SK-N-SH (cell line): ENCODE measurements around the gene IL17RA. TPM values are rescaled to one million over a fixed set of nuclear protein-coding genes. Genes with fewer than 3 reads are reported as not detected.

Experiments
- polyA plus RNA-seq, 3 experiments: library from polyadenylated mRNA; depleted of rRNA; stranded (reverse); fragments of >200 nt; gene quantifications; 2 replicates each; pipeline ENCODE4 v1.2.3, GENCODE V29; 2012

IL17RA gene
- polyA plus RNA-seq, 1 of the 3 experiments (the other 2 are of a cell fraction), result 4.5 TPM

Other genes starting within 250 kb of the IL17RA start
- not detected in 2 replicates for gene GAB4, start 76.8 kb upstream of the IL17RA start, polyA plus RNA-seq (2012; rRNA removed)
- gene TMEM121B, start 36.4 kb downstream of the IL17RA start, polyA plus RNA-seq (2012; rRNA removed), result 0.08 and 0.13 TPM in 2 replicates
- 43.3 and 45.4 TPM in 2 replicates for gene HDHD5, start 74.3 kb downstream of the IL17RA start, polyA plus RNA-seq (2012; rRNA removed)
- 0.86 and 1.3 TPM in 2 replicates for gene ADA2, start 134.4 kb downstream of the IL17RA start, polyA plus RNA-seq (2012; rRNA removed)